Fibroblast of the aortic adventitia (primary cell): ENCODE data around the gene TTC32. TPM values are rescaled to one million over a fixed set of nuclear protein-coding genes. Genes with fewer than 3 reads are reported as not detected.

Source experiments
- DNase-seq: peaks from one replicate; pipeline ENCODE4 v3.0.0-alpha.2; 2010; ENCODE audit warnings: low read depth
- H3K4me3 ChIP-seq: 2 replicates; pipeline ENCODE4 v1.5.1; 2011; ENCODE audit warnings: low read depth, mild to moderate bottlenecking, control low read depth, low read length, moderate library complexity
- total RNA-seq: library from RNA; depleted of rRNA; stranded (reverse); fragments of >200 nt; gene quantifications from 2 replicates; pipeline ENCODE4 v1.2.3, GENCODE V29; 2012; ENCODE audit warnings: low replicate concordance
- TF ChIP-seq, protein P1 (sequence below): IDR thresholded peaks from 2 replicates; pipeline ENCODE4 v1.5.1; 2011; ENCODE audit warnings: mild to moderate bottlenecking, low read length, control low read depth, inconsistent platforms; ENCODE audit not compliant: insufficient read depth

The TTC32 gene
- total RNA-seq, 1 donor: 9.3 TPM

- no peak overlapping the region for H3K4me3 ChIP-seq
- DNase-seq: no peak
- TF ChIP-seq, protein P1, sequence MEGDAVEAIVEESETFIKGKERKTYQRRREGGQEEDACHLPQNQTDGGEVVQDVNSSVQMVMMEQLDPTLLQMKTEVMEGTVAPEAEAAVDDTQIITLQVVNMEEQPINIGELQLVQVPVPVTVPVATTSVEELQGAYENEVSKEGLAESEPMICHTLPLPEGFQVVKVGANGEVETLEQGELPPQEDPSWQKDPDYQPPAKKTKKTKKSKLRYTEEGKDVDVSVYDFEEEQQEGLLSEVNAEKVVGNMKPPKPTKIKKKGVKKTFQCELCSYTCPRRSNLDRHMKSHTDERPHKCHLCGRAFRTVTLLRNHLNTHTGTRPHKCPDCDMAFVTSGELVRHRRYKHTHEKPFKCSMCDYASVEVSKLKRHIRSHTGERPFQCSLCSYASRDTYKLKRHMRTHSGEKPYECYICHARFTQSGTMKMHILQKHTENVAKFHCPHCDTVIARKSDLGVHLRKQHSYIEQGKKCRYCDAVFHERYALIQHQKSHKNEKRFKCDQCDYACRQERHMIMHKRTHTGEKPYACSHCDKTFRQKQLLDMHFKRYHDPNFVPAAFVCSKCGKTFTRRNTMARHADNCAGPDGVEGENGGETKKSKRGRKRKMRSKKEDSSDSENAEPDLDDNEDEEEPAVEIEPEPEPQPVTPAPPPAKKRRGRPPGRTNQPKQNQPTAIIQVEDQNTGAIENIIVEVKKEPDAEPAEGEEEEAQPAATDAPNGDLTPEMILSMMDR: no peak
Observed at GRCh38 chr2:19850056-19851050, 51.4 kb downstream of the TTC32 start.

DNA sequence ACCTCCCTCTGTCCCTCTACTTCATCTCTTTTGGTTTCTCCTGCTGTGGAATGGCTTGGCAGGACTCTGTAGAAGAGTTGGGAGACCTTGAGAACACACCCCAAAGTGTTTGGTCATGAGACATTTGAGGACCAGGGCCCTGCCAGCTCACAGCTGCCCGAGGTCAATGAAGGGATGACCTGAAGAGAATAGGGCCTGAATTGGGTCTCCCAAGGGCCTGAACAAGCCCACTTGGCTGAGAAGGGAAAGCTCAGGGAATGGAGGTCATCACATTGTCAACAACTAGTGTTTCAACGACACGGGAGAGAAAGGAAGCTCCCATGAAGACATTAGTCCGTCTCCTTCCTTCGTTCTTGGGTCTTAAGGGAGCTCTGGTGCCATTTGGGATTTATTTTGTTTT lies 52.8 kb downstream of the TTC32 start:
- no peak for DNase-seq
- no peak overlapping the region for H3K4me3 ChIP-seq
- TF ChIP-seq, protein P1: no peak

- TF ChIP-seq, protein P1: no peak
Observed at GRCh38 chr2:19848029-19848750, 53.6 kb downstream of the TTC32 start.

GRCh38 chr2:19847486-19847885 lies 54.3 kb downstream of the TTC32 start:
- DNase-seq: no peak
- TF ChIP-seq, protein P1: no peak
- H3K4me3 ChIP-seq: no peak overlapping the region

More at GRCh38 chr2:19848029-19848750, 53.6 kb downstream of the TTC32 start:
- H3K4me3 ChIP-seq: no peak overlapping the region
- no peak for DNase-seq

Other genes starting within 250 kb of the TTC32 start
- 21.0 and 22.1 TPM in 2 replicates for gene WDR35, start 88.1 kb upstream of the TTC32 start, total RNA-seq
- gene MATN3, start 110.7 kb upstream of the TTC32 start, total RNA-seq: 0.82 and 1.1 TPM in 2 replicates
- gene LAPTM4A, start 149.6 kb upstream of the TTC32 start, total RNA-seq: 90.2 and 251 TPM in 2 replicates